ENCODE results near the gene GAS7. TPM values are rescaled to one million over a fixed set of nuclear protein-coding genes. Genes with fewer than 3 reads are reported as not detected.

Gene GAS7
- total and polyA plus RNA-seq, 10 of the 15 experiments (the other 5 are each of a cell fraction or from before 2014, with no cell fraction given) = 2.3 to 53.4 (median 24.0) TPM

DNA sequence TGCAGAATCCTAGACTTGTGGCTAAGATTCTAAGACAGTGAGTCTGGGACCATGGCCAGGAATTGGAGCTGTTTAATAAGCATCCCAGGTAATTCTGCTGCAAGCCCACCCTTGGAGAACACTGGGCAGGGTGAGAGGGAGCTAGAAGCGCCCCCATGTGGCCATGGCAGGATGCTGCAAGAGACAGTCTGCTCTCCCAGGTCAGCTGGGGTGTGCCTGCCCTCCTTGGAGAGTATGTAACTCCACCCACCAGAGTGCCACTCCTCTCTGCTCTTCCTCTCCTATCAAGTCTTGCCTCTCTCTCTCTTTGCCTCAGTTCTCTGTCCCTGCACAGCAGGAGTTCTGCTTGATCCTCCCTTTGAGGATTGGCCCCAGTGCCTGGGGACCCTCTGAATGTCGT, 308.3 kb downstream of the GAS7 start:
- H3K79me2 ChIP-seq (ENCODE audit: control insufficient read depth, insufficient read depth, low read length) = no peaks in the 10 kb centered on the region
- no peak for DNase-seq (ENCODE audit: low read depth, low spot score)
- FAIRE-seq = no peak
- CTCF ChIA-PET = interaction anchor here (0.7 to 1.4 kb wide), 4 partner anchors 10 to 337 kb away, joined by 3 to 4 read pairs (median 3); no protein-coding TSS in a partner anchor
- intact Hi-C loops (cut with micrococcal nuclease; ENCODE audit: unreplicated experiment) (no loop called here), in situ Hi-C loops (cut with MboI) (loop anchor here (5.0 to 10.0 kb wide), 2 partner anchors 33 to 55 kb away; no protein-coding TSS in a partner anchor)
- no peaks in the 10 kb centered on the region; a peak in 1 of 4 replicates for H3K27me3 ChIP-seq (replicated peaks in 1 of 2; ENCODE audit: control insufficient read depth in 2 of 2, insufficient read depth in 2 of 2, low read length in 1 of 2)
- H3K36me3 ChIP-seq (ENCODE audit: control insufficient read depth in 2 of 2, insufficient read depth in 2 of 2, low read length in 1 of 2) = no peaks in the 10 kb centered on the region
- H4K20me1 ChIP-seq (ENCODE audit: control insufficient read depth, insufficient read depth) = no peaks in the 10 kb centered on the region
- H3K4me1 ChIP-seq (ENCODE audit: control insufficient read depth, insufficient read depth, low read length) = no peaks in the 10 kb centered on the region
- 0% methylated on average over 2 of the region's 2 CpGs for WGBS (ENCODE audit: insufficient coverage, insufficient replicate concordance, low lambda C conversion rate, missing lambda C conversion rate)
- no peak overlapping the region for H3K9ac ChIP-seq (ENCODE audit: control insufficient read depth, insufficient read depth, low read length)
- no peak overlapping the region for H3K4me2 ChIP-seq (ENCODE audit: control insufficient read depth, insufficient read depth)
- RAD21 ChIA-PET (ENCODE audit: unreplicated experiment) = no interaction called here
- H3K4me3 ChIP-seq = no peak overlapping the region
- TF ChIP-seq MTA2 (IDR thresholded peaks at IDR 0.05; ENCODE audit: low read depth) = no peak
- no peak for TF ChIP-seq POLR2AphosphoS5 (IDR thresholded peaks at IDR 0.05; ENCODE audit: low read length)
- TF ChIP-seq BRCA1 (IDR thresholded peaks at IDR 0.05; ENCODE audit: low read depth, low read length) = no peak
- TF ChIP-seq, protein P1, sequence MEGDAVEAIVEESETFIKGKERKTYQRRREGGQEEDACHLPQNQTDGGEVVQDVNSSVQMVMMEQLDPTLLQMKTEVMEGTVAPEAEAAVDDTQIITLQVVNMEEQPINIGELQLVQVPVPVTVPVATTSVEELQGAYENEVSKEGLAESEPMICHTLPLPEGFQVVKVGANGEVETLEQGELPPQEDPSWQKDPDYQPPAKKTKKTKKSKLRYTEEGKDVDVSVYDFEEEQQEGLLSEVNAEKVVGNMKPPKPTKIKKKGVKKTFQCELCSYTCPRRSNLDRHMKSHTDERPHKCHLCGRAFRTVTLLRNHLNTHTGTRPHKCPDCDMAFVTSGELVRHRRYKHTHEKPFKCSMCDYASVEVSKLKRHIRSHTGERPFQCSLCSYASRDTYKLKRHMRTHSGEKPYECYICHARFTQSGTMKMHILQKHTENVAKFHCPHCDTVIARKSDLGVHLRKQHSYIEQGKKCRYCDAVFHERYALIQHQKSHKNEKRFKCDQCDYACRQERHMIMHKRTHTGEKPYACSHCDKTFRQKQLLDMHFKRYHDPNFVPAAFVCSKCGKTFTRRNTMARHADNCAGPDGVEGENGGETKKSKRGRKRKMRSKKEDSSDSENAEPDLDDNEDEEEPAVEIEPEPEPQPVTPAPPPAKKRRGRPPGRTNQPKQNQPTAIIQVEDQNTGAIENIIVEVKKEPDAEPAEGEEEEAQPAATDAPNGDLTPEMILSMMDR (IDR thresholded peaks at IDR 0.05 in 2 of 3, conservative IDR thresholded peaks at IDR 0.05 in 1 of 3; ENCODE audit: control insufficient read depth in 2 of 3, extremely low read depth in 1 of 3, insufficient read depth in 1 of 3, low read depth in 3 of 3, low read length in 3 of 3) = peak; percentile 23 to 62 (median 58)
- no peak overlapping the region for H3K27ac ChIP-seq (ENCODE audit: control insufficient read depth, insufficient read depth)
- SMC1A ChIA-PET (ENCODE audit: uncharacterized antibody, unreplicated experiment) = no interaction called here
- peak; percentile 61 for ATAC-seq
- POLR2A ChIA-PET = no interaction called here
- no TSS peak for BruUV-seq (replicated peaks)
- no peak overlapping the region for H2AFZ ChIP-seq (ENCODE audit: control insufficient read depth, low read depth, low read length)
- no peaks in the 10 kb centered on the region; the same call in 2 of the 3 replicates for H3K9me3 ChIP-seq (replicated peaks; ENCODE audit: control insufficient read depth, insufficient read depth, low read length)

DNA sequence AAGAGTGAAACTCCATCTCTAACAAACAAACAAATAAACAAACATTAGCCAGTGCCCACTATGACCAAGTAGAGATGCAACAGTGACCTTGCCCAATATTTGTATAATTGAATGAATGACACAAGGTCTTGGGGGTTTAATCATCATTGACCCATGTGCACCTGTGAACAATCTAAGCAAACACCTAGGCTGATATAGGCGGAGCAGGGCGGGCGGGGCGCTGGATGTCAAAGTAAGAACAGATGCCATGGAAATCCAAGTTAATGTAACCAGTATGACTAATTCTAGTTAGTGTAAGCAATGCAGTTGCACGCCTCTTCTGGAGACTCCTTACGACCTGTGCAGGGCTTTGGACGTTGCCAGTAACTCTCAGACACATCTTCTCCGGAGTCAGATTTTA, 310.9 kb downstream of the GAS7 start:
- DNase-seq (ENCODE audit: low read depth, low spot score) (no peak), ATAC-seq (no peak), FAIRE-seq (no peak)
- intact Hi-C loops (cut with micrococcal nuclease; ENCODE audit: unreplicated experiment) (no loop called here), in situ Hi-C loops (cut with MboI) (no loop called here)
- H3K27ac ChIP-seq (ENCODE audit: control insufficient read depth, insufficient read depth) = no peak overlapping the region
- ChIA-PET POLR2A (no interaction called here), SMC1A (ENCODE audit: uncharacterized antibody, unreplicated experiment) (no interaction called here), CTCF (no interaction called here), RAD21 (ENCODE audit: unreplicated experiment) (no interaction called here)
- no peak overlapping the region for H3K4me2 ChIP-seq (ENCODE audit: control insufficient read depth, insufficient read depth)
- no peak overlapping the region for H3K9ac ChIP-seq (ENCODE audit: control insufficient read depth, insufficient read depth, low read length)
- no peak overlapping the region for H2AFZ ChIP-seq (ENCODE audit: control insufficient read depth, low read depth, low read length)
- no peaks in the 10 kb centered on the region for H3K27me3 ChIP-seq (replicated peaks in 1 of 2; ENCODE audit: control insufficient read depth in 2 of 2, insufficient read depth in 2 of 2, low read length in 1 of 2)
- H3K4me1 ChIP-seq (ENCODE audit: control insufficient read depth, insufficient read depth, low read length) = no peaks in the 10 kb centered on the region
- H4K20me1 ChIP-seq (ENCODE audit: control insufficient read depth, insufficient read depth) = no peaks in the 10 kb centered on the region
- no TSS peak for BruUV-seq (replicated peaks)
- H3K9me3 ChIP-seq (replicated peaks; ENCODE audit: control insufficient read depth, insufficient read depth, low read length) = no peaks in the 10 kb centered on the region; the same call in 2 of the 3 replicates
- no peak overlapping the region for H3K4me3 ChIP-seq
- WGBS (ENCODE audit: insufficient coverage, insufficient replicate concordance, low lambda C conversion rate, missing lambda C conversion rate) = 32% methylated on average over 8 of the region's 8 CpGs
- no peaks in the 10 kb centered on the region for H3K79me2 ChIP-seq (ENCODE audit: control insufficient read depth, insufficient read depth, low read length)
- TF ChIP-seq SREBF1 (IDR thresholded peaks at IDR 0.05; ENCODE audit: low read length) (no peak), SPI1 (IDR thresholded peaks at IDR 0.05; ENCODE audit: borderline replicate concordance, insufficient read depth, low read depth, low read length) (no peak), JUNB (IDR thresholded peaks at IDR 0.05) (no peak), IKZF2 (IDR thresholded peaks at IDR 0.05) (no peak), MEF2A (IDR thresholded peaks at IDR 0.05; ENCODE audit: insufficient read depth, low read depth, low read length) (no peak), STAT3 (IDR thresholded peaks at IDR 0.05; ENCODE audit: low read depth, low read length) (no peak), PAX8 (IDR thresholded peaks at IDR 0.05) (no peak)
- TF ChIP-seq, protein P2, sequence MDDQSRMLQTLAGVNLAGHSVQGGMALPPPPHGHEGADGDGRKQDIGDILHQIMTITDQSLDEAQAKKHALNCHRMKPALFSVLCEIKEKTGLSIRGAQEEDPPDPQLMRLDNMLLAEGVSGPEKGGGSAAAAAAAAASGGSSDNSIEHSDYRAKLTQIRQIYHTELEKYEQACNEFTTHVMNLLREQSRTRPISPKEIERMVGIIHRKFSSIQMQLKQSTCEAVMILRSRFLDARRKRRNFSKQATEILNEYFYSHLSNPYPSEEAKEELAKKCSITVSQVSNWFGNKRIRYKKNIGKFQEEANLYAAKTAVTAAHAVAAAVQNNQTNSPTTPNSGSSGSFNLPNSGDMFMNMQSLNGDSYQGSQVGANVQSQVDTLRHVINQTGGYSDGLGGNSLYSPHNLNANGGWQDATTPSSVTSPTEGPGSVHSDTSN (IDR thresholded peaks at IDR 0.05; ENCODE audit: insufficient replicate concordance, low read depth, low read length) = no peak
- H3K36me3 ChIP-seq (ENCODE audit: control insufficient read depth in 2 of 2, insufficient read depth in 2 of 2, low read length in 1 of 2) = no peaks in the 10 kb centered on the region
